ENCODE data around the gene ZFPM1. TPM values are rescaled to one million over a fixed set of nuclear protein-coding genes. Genes with fewer than 3 reads are reported as not detected.

Gene ZFPM1
- total and polyA plus RNA-seq, 12 donors = 0.37 to 23.8 (median 3.5) TPM

GRCh38 chr16:88451586-88452481, 1.2 kb upstream of the ZFPM1 start:
- H3K27ac ChIP-seq = peak overlapping the region in 1 of 5 donors; percentile 81
- H3K36me3 ChIP-seq (replicated peaks in 1 of 2) = no peaks in the 10 kb centered on the region
- peak in 3 of 7 donors; percentile 41 to 60 (median 42) for DNase-seq
- intact Hi-C loops (cut with DNase I) = no loop called here
- 46 to 68% (median 56%) methylated on average over 11 to 30 of the region's 30 CpGs for WGBS, 4 donors
- peak overlapping the region in 1 of 4 donors; percentile 88 for H3K4me3 ChIP-seq
- H3K4me1 ChIP-seq (replicated peaks in 1 of 2) = peaks cover 18 to 39% of the 10 kb centered on the region in 2 donors
- TF ChIP-seq POLR2A (IDR thresholded peaks at IDR 0.05) (no peak), CTCF (IDR thresholded peaks at IDR 0.05) (no peak)
- H3K27me3 ChIP-seq = no peaks in the 10 kb centered on the region
- no peaks in the 10 kb centered on the region for H3K9me3 ChIP-seq (replicated peaks in 1 of 3)

- Histone ChIP-seq H3K27ac (peak overlapping the region in 2 of 5 donors; percentile 59 to 81), H3K4me1 (replicated peaks in 1 of 2) (peaks cover 18 to 39% of the 10 kb centered on the region in 2 donors), H3K36me3 (replicated peaks in 1 of 2) (no peaks in the 10 kb centered on the region), H3K9me3 (replicated peaks in 1 of 3) (no peaks in the 10 kb centered on the region), H3K27me3 (no peaks in the 10 kb centered on the region), H3K4me3 (peak overlapping the region in 2 of 4 donors; percentile 48 to 88)
- intact Hi-C loops (cut with DNase I) = no loop called here
- TF ChIP-seq CTCF (IDR thresholded peaks at IDR 0.05) = no peak
- no peak for TF ChIP-seq POLR2A (IDR thresholded peaks at IDR 0.05)
- DNase-seq = peak; percentile 95 to 99 (median 98)
- 2% methylated on average over 20 to 72 of the region's 72 CpGs; no CpG with 5 or more reads in 1 of the 4 donors for WGBS, 4 donors
Observed at GRCh38 chr16:88452482-88453216, 431 bp upstream of the ZFPM1 start.

- intact Hi-C loops (cut with DNase I) = no loop called here
- no peaks in the 10 kb centered on the region for H3K27me3 ChIP-seq
- WGBS, 4 donors = 0 to 20% (median 2%) methylated on average over 2 to 89 of the region's 89 CpGs
- H3K36me3 ChIP-seq (replicated peaks in 1 of 2) = no peaks in the 10 kb centered on the region
- DNase-seq = peak in 3 of 7 donors; percentile 39 to 66 (median 40)
- peak overlapping the region in 2 of 5 donors; percentile 83 to 87 for H3K27ac ChIP-seq
- no peaks in the 10 kb centered on the region for H3K9me3 ChIP-seq (replicated peaks in 1 of 3)
- peak overlapping the region in 2 of 4 donors; percentile 41 to 88 for H3K4me3 ChIP-seq
- peaks cover 18 to 41% of the 10 kb centered on the region in 2 donors for H3K4me1 ChIP-seq (replicated peaks in 1 of 2)
- TF ChIP-seq POLR2A (IDR thresholded peaks at IDR 0.05) = no peak
- TF ChIP-seq CTCF (IDR thresholded peaks at IDR 0.05) = no peak
Observed at GRCh38 chr16:88453611-88454522, 787 bp downstream of the ZFPM1 start.
